KOPT-K1 (cell line): ENCODE measurements around the gene AP1S3.
"Not testable (repeated sequence)": the region's sequence is repeated elsewhere in the genome, so short reads cannot be mapped to it uniquely, and the experiment has no call there.

Experiments used
- H3K27ac ChIP-seq: fragments of 200-600 bp; sonication (generic); 2 replicates; pipeline ENCODE4 v1.5.1; 2016; ENCODE audit warnings: antibody characterized with exemption, mild to moderate bottlenecking, low read depth, low read length; ENCODE audit not compliant: poor library complexity, severe bottlenecking
- H3K36me3 ChIP-seq: fragments of 200-600 bp; sonication (generic); 2 replicates; pipeline ENCODE4 v1.5.1; 2017; ENCODE audit warnings: antibody characterized with exemption, mild to moderate bottlenecking, low read length, moderate library complexity; ENCODE audit not compliant: insufficient read depth
- H3K9me3 ChIP-seq: fragments of 200-600 bp; sonication (generic); 2 replicates; pipeline ENCODE4 v1.5.1; 2017; ENCODE audit warnings: antibody characterized with exemption, low read length, mild to moderate bottlenecking; ENCODE audit not compliant: insufficient read depth, poor library complexity, severe bottlenecking

AP1S3 gene

GRCh38 chr2:223832241-223832903 lies 5.0 kb downstream of the AP1S3 start:
- Histone ChIP-seq H3K9me3 (no peaks in the 10 kb centered on the region), H3K27ac (no peak overlapping the region), H3K36me3 (no peaks in the 10 kb centered on the region)

DNA sequence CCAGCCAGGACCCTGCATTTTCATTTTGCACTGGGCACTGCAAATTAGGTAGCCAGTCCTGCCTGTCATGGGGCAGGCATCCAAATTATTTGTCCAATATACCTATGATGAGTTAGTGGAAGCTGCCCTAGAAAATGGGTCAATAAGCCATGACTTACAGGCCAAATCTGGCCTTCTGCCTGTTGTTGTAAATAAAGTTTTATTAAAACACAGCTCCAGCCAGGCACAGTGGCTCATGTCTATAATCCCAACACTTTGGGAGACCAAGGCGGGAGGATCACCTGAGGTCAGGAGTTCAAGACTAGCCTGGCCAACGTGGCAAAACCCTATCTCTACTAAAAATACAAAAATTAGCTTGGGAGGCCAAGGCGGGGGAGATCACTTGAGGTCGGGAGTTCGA lies 8.3 kb downstream of the AP1S3 start:
- H3K9me3 ChIP-seq, result no peaks in the 10 kb centered on the region
- no peak overlapping the region for H3K27ac ChIP-seq
- no peaks in the 10 kb centered on the region for H3K36me3 ChIP-seq

DNA sequence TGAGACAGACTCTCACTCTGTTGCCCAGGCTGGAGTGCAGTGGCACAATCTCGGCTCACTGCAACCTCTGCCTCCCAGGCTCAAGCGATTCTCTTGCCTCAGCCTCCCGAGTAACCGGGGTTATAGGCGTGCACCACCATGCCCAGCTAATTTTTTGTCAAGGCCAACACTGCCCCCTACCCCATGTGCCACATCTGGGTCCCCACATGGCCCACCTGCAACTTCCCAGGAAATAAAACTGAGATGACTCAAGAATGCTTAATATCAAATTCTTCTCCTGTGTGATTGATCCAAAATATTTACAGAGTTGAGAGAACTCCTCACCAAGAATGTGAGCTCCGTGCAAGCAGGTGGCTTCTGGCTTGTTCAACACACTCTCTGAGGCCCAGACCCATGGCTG lies 9.1 kb downstream of the AP1S3 start:
- Histone ChIP-seq H3K36me3 (no peaks in the 10 kb centered on the region), H3K27ac (no peak overlapping the region), H3K9me3 (no peaks in the 10 kb centered on the region)

- Histone ChIP-seq H3K27ac (no peak overlapping the region), H3K9me3 (no peaks in the 10 kb centered on the region), H3K36me3 (no peaks in the 10 kb centered on the region)
Observed at GRCh38 chr2:223826995-223827394, 10.4 kb downstream of the AP1S3 start.

GRCh38 chr2:223824301-223824700 lies 13.1 kb downstream of the AP1S3 start:
- Histone ChIP-seq H3K36me3 (no peaks in the 10 kb centered on the region), H3K27ac (no peak overlapping the region), H3K9me3 (no peaks in the 10 kb centered on the region)

GRCh38 chr2:223822818-223823217 lies 14.6 kb downstream of the AP1S3 start:
- no peaks in the 10 kb centered on the region for H3K36me3 ChIP-seq
- no peak overlapping the region for H3K27ac ChIP-seq
- no peaks in the 10 kb centered on the region for H3K9me3 ChIP-seq

- H3K9me3 ChIP-seq, result no peaks in the 10 kb centered on the region
- no peaks in the 10 kb centered on the region for H3K36me3 ChIP-seq
- H3K27ac ChIP-seq, result no peak overlapping the region
Observed at GRCh38 chr2:223820549-223820948, 16.8 kb downstream of the AP1S3 start.

DNA sequence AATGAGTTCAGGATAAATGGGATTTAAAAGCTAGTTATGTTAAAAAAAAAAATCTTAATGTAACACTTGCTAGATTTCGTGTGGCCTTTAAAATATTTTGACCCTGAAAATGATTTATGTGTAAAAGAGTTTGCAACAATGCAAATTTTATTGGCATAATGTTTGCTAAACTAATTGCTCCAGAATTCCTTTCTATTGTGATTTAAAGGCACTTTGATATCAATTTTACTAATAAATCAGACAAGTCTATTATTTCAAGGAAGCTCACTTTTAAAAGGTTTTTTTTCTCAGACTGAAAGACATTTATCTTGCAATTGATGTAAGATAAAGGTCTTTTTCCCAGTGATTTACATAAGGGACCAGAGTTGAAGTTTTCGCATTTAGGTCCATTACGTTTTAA lies 17.5 kb downstream of the AP1S3 start:
- Histone ChIP-seq H3K27ac (no peak overlapping the region), H3K36me3 (no peaks in the 10 kb centered on the region), H3K9me3 (no peaks in the 10 kb centered on the region)

- H3K27ac ChIP-seq, result no peak overlapping the region
Observed at GRCh38 chr2:223815884-223816570, 21.4 kb downstream of the AP1S3 start.

DNA sequence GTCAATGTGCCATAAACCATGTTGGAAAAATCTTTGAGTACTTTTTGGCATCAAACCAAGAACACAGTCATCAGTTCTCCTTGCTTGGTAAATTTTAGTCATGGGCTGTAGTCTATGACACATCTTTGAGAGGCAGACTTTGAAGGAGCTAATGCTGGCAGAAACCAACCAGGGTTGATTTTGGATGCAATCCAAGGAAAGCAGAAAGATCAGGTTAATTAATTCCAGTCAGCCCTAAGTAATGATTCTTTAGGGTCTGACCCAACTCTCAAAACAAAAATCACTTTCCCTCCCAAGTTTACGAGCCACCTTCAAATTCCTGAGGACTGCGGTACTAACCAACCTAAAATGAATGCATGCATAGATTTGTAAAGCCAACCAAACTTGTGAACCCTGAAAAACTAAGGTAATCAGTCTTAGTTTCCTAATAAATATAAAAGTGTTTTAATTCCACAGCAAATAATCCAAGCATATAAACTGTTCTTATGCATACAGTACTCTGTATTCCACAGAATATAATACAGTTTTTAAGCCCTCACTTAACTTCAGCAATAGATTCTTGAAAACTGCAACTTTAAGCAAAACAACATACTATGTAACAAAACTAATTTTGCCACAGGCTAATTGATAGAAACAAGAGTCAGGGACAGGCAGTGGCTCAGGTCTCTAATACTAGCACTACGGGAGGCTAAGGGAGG lies 22.0 kb downstream of the AP1S3 start:
- no peaks in the 10 kb centered on the region for H3K36me3 ChIP-seq
- H3K27ac ChIP-seq, result no peak overlapping the region
- no peaks in the 10 kb centered on the region for H3K9me3 ChIP-seq

More at GRCh38 chr2:223815884-223816570, 21.4 kb downstream of the AP1S3 start:
- H3K36me3 ChIP-seq, result no peaks in the 10 kb centered on the region
- H3K9me3 ChIP-seq, result no peaks in the 10 kb centered on the region

DNA sequence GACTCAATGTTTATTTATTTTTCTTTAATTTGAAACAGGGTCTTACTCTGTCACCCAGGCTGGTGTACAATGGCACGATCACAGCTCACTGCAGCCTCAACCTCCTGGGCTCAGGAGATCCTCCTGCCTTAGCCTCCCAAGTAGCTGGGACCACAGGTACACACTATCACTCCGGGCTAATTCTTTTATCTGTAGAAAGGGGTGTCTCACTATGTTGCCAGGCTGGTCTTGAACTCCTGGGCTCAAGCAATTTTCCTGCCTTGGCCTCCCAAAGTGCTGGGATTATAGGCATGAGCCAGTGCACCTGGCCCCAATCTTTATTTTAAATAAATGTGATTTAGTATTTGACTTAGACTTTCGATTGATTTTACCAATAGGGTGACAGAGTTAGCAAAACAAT lies 22.6 kb downstream of the AP1S3 start:
- H3K9me3 ChIP-seq, H3K27ac ChIP-seq, H3K36me3 ChIP-seq: not testable (repeated sequence)

GRCh38 chr2:223813329-223813728 lies 24.1 kb downstream of the AP1S3 start:
- no peaks in the 10 kb centered on the region for H3K36me3 ChIP-seq
- no peak overlapping the region for H3K27ac ChIP-seq

GRCh38 chr2:223811757-223812156 lies 25.6 kb downstream of the AP1S3 start:
- no peaks in the 10 kb centered on the region for H3K36me3 ChIP-seq
- no peaks in the 10 kb centered on the region for H3K9me3 ChIP-seq
- H3K27ac ChIP-seq, result no peak overlapping the region

More at GRCh38 chr2:223813329-223813728, 24.1 kb downstream of the AP1S3 start:
- H3K9me3 ChIP-seq, result no peaks in the 10 kb centered on the region

DNA sequence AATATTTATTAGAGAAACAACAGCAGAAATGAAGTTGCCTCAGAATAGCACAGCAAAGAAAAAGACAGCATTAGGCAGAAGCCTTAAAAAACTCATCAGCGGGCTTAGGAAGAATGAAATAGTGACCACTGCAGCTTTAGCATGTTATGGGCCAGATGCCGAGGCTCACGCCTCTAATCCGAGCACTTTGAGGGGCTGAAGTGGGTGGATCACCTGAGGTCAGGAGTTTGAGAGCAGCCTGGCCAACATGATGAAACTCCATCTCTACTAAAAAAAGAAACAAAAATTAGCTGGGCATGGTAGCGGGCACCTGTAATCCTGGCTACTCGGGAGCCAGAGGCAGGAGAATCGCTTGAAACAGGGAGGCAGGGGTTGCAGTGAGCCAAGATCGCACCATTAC lies 32.4 kb downstream of the AP1S3 start:
- no peaks in the 10 kb centered on the region for H3K36me3 ChIP-seq
- no peak overlapping the region for H3K27ac ChIP-seq
- no peaks in the 10 kb centered on the region for H3K9me3 ChIP-seq

DNA sequence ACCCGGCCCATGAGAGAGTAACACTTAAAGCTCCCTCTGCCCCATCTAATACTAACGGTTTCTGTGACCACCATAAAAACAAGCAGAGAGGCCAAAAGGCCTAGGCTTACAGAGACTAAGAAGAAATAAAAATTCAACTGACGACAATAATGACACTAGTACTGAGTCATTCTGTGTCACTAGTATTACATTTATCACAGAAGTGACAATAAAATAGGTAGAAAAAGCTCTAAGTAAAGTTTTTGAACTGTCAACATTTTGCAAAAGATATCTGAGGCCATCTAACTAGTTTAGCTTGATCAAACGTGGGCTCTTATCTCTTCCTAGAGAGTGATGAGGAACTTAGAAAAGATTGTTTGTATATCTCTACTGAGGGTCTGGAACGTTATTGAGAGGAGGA lies 35.6 kb downstream of the AP1S3 start:
- Histone ChIP-seq H3K9me3 (no peaks in the 10 kb centered on the region), H3K27ac (no peak overlapping the region), H3K36me3 (no peaks in the 10 kb centered on the region)
